ENCODE data around the gene AP2S1.

Gene AP2S1

DNA sequence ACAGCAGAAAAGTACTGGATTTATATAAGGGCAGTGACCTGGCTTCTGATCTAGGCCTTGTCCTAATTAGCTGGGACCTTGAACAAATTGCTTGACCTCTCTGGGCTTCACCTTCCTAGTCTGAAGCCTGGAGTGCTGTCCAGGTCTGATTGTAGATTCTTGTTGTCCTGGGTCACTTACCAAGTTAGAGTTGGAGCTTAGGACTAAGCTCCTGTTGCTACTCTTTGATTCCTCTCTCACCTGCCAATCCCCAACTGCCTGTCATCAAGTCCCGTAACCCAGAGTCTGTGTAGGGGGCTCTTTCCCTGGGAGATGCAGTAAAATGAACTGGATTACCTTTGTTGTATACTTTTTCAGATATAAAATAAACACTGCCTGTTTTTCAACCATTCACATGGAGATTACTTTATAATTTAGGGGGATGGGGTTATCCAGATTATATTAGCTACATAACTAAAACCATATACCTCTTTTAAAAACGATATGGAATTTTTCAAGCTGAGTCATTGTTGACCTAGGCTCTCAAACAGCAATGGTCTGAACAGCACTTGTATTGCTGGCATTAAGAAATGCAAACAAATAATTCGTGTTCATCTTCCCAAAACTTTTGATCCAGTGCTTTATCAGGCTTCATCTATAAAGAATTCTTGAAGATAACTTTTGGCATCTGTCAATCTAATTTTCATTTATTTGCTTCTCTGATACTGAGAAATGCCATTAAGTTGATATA is 15.9 kb upstream of the AP2S1 start:
- H3K4me3 ChIP-seq (ENCODE audit: low read length), result no peak overlapping the region
- TF ChIP-seq, protein P1, sequence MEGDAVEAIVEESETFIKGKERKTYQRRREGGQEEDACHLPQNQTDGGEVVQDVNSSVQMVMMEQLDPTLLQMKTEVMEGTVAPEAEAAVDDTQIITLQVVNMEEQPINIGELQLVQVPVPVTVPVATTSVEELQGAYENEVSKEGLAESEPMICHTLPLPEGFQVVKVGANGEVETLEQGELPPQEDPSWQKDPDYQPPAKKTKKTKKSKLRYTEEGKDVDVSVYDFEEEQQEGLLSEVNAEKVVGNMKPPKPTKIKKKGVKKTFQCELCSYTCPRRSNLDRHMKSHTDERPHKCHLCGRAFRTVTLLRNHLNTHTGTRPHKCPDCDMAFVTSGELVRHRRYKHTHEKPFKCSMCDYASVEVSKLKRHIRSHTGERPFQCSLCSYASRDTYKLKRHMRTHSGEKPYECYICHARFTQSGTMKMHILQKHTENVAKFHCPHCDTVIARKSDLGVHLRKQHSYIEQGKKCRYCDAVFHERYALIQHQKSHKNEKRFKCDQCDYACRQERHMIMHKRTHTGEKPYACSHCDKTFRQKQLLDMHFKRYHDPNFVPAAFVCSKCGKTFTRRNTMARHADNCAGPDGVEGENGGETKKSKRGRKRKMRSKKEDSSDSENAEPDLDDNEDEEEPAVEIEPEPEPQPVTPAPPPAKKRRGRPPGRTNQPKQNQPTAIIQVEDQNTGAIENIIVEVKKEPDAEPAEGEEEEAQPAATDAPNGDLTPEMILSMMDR (conservative IDR thresholded peaks at IDR 0.05; ENCODE audit: low read length), result no peak
- no peak for DNase-seq (ENCODE audit: low read depth)

DNA sequence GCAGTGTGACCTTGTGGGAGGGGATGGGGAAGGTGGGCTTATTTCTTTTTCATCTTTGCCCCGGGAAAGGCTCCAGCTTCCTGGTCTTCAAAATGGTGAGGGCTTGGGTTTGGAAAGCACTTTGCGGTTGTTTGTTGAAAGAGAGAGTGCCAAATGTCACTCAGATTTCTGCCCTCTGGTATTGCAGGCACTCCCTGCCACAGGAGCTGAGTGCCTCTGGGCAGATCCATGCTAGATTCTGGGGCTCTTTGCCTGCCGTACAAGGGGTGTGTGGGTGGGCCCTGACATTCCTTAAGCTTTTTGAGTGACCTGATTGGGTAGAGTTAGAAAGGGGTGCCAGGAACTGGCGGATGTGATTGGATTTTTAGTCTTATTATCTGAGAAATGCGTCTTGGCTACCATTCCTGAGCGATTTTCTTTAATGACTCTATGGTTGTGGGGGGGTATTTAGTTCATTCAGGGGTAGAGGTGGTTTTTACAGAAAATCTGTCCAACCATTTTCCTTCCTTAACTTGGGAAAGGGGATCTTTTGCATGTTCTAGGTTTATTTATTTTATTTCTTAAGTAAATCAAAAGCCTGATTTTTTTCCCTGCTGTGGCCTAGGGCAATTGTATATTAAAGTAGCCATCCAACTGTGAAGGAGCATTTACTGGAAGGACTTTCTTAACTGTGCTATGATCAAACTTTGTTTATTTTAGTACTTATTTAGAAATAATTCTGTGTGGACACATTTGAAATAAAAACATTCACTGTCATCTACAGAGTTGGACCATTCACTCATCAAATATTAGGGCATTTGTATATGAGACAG is 13.4 kb upstream of the AP2S1 start:
- peak; percentile 84 for DNase-seq (ENCODE audit: low read depth)
- TF ChIP-seq, protein P1 (conservative IDR thresholded peaks at IDR 0.05; ENCODE audit: low read length), result no peak
- peak overlapping the region; percentile 91 for H3K4me3 ChIP-seq (ENCODE audit: low read length)

DNA sequence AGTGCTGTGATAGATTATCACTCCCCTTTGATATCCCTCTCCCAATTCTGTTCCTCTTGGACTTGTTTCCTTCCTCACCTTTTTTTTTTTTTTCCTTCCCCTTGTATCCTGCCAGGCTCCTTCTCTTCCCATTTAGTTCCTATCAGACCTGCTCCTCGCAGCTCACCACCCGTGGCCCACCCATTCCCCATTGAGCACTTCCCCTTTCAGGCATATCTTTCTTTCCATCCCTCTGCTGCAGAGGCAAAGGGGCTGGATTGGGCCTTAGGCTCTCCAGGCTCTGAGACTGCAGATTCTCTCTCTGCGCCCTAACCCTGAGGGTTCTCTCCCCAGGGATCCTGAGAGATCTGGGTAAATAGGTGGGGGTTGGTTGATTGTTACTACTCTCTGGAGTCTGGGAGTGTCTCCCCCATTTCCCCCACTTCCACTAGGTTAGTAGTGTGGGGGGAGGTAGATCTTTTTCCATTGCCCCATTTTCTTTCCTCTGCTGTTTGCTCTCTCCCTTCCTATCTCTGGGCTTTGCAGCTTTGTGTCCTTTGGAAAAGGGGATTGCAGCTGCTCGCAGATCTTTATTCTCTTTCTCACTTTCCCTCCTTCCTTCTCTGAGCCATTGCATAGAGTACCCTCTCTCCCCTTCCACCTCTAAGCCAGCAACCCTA is 12.5 kb upstream of the AP2S1 start:
- TF ChIP-seq, protein P1 (conservative IDR thresholded peaks at IDR 0.05; ENCODE audit: low read length), result no peak
- H3K4me3 ChIP-seq (ENCODE audit: low read length), result peak overlapping the region; percentile 91
- no peak for DNase-seq (ENCODE audit: low read depth)

DNA sequence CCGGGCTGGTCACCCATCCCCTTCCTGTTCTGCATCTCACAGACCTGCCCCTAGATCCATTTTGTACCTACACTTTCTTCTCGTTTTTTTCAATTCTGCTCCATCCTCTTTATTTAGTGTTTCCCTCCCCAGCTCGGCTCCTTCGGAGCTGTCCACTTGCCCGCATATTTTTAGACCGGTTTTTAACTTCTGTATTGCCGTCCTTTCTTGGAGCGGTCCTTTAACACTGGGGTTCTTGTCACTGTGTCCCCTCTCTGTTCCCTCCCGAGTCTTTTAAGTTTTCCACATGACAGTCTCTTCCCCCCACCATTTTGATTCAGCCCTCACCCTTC is 11.8 kb upstream of the AP2S1 start:
- H3K4me3 ChIP-seq (ENCODE audit: low read length), result peak overlapping the region; percentile 91
- DNase-seq (ENCODE audit: low read depth), result no peak
- TF ChIP-seq, protein P1 (conservative IDR thresholded peaks at IDR 0.05; ENCODE audit: low read length), result no peak

DNA sequence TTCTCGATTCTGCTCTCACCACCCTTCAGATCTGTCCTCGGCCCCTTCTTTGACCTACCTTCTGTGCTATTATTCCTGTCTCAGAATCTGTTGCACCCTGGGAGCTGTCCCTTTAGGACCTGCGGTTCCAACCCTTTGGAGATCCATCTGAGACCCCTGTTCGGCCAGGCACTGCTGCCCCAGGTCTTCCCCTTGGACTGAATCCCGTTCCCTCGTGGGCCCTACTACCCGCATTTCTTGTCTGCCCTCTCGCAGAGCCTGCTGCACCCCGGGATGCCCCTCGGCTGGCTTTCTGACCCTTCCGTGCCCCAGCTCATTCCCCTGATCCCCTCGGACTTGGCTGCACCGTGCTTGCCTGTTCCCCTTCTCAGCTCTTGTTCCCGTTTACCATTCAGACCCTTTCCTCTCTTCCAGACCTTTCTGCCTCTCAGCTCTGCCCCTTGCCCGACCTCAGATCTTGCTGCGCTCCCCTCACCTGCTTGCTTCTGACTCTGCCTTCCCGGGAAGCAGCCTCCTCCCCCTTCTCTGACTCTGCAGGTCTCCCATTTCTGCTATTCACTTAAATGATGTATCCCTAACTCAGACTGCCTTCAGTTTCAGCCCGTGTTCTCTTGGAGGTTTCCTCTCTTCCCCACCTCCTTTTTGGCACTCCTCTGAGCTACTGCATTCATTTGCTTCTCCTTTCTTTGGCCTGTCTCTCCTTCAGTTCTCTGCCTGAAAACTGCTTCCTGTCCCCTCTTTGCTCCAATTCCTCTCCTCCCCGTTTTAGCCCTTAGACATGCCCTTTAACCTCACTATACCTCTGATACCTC is 11.3 kb upstream of the AP2S1 start:
- H3K4me3 ChIP-seq (ENCODE audit: low read length), result peak overlapping the region; percentile 91
- TF ChIP-seq, protein P1 (conservative IDR thresholded peaks at IDR 0.05; ENCODE audit: low read length), result no peak
- no peak for DNase-seq (ENCODE audit: low read depth)

DNA sequence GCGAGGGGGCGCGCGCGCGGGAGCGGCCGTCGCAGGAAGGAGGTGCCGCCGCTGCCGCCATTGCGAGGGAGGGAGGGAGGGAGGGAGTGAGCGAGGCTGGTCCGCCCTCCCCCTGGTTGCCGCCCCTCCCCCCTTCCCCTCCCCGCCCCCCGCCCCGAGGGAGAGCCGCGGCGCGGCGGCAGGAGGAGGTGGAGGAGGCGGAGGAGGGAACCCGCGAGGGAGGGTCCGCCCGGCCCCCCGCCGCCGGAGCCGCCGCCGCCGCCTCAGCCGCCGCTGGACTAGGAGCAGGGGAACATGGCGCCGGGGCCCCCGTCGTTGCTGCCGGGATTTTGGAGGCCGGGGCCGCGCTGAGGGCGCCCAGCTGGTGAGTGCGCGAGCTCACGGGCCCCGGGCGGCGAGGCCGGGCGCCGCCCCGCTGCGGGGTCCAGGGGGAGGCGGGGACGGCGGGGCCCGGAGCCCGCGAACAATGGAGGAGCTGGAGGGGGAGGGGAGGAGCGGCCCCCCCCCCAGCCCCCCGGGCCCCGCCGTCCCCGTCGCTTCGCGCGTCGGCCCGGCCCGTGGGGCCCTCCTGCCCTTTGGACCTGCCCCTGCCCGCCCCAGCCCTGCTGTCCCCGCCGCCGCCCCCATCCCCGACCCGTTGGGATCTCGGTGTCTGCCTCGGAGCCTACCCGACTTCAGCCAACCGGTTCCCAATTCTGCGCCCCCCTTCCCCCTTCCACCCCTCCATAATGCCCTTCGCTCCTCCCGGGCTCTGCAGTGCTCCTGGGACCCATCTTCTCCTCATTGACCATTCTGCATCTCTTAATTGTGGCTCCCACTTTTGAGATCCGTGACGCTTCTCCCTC is 10.4 kb upstream of the AP2S1 start, which contains the start of gene ARHGAP35:
ARHGAP35 (plus strand) TSS at position 152 of the 845 bp plus-strand sequence. CDS start 57,679 bp downstream, outside the sequence.
- TF ChIP-seq, protein P1 (conservative IDR thresholded peaks at IDR 0.05; ENCODE audit: low read length), result no peak
- no peak for DNase-seq (ENCODE audit: low read depth)
- H3K4me3 ChIP-seq (ENCODE audit: low read length), result peak within 1 kb of the TSS; percentile 91
